HG03432 (cell line): Measurements from ENCODE around the gene CATSPER3.

Source experiments
- ATAC-seq: cut with Tn5 transposase; IDR thresholded peaks from one replicate; pipeline ENCODE4 v1.9.1; 2021; ENCODE audit warnings: mild to moderate bottlenecking, moderate library complexity; ENCODE audit not compliant: unreplicated experiment

Gene CATSPER3

DNA sequence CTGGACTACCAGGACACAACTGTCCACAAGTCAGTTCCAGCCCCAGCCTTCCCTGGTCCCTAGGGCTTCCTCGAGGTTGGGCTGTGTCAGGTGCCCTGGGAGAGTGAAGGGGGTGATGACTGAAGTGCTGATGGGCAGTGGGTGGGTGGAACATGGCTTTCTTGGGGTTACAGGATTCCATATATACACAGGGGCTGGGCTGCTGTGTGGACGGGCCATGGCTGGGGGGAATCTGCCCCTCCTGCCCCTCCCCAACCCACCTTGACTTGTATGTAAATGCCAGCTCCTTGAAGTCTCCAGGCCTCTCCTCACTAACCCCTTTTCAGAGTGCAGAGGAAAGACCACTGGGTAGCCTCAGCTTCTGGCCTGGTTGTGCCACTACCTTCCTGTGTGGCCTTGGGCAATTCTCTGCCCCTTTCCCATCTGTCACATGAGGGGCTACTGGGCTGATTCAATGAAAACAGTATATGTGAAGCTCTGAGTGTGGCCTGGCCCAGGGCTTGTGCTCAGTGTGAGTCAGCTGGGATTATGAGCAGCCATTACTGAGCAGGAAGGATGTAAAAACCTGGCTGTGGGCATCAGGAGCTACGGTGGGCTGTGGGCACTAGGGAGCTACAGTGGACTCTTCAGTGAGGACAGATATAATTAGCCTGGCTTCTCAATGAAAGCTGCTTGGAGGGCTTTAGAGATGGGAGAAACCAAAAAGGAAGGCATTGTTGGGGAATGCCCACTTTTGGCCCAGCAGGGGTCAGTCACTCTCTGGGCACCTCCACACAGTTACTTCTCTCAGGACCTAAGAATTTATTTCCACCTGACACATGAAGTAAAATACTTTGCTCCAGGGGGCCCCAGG is 43.0 kb downstream of the CATSPER3 start:
- ATAC-seq: no peak

DNA sequence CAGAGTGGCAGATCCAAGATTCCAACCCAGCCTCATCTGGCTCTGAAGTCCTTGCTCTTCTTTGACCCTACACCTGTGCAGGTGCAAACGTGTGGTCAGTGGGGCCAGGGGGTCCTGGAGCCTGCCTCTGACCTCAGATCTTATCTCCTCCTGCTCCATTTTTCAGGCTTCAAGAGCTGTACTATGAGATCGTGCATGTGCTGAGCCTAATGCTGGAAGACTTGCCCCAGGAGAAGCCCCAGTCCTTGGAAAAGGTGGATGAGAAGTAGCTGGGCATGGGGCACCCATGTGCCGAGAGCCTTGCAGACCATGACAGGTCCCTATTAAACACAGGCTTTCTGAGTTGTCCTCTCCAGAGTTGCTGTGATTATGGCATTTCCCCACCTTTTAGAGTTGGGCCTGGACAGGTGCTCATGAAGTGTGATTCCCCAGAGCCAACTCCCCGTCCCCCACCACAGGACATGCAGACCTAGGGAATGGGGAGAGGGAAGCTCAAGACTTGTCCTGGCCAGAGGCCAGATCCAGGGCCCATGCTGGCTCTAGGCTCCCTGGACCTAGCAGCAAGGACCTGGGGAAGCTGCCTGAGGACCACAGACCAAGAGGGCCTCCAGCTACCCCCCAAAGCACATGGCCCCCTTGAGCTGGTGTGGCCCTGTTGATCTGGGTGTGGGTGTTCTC is 43.8 kb downstream of the CATSPER3 start:
- no peak for ATAC-seq

DNA sequence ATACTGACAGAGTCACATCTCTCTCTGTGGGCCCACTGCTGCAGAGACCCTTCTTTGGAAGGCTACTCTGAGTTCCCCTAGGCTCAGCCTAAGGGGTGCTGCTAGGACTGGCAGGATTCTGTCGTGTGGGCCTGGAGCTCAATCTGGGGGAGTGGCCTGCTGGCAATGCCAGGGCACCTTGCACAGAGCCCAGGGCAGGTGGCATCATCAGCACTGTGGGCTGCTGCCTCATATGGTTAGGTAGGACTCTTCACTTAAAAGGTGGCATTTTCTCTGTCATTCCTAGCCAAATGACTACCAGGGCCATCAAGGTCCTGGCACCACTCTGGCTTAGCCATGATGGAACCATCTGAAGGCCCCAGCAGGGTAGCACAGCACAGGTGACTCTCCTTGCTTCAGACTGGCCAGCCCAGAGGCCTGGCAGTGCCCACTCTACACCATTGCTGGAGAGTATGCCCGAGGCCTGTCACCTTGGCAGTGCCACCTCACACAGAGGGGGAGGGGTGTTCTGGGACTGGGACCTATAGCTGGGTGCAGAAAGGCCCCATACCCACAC is 44.4 kb downstream of the CATSPER3 start:
- no peak for ATAC-seq

DNA sequence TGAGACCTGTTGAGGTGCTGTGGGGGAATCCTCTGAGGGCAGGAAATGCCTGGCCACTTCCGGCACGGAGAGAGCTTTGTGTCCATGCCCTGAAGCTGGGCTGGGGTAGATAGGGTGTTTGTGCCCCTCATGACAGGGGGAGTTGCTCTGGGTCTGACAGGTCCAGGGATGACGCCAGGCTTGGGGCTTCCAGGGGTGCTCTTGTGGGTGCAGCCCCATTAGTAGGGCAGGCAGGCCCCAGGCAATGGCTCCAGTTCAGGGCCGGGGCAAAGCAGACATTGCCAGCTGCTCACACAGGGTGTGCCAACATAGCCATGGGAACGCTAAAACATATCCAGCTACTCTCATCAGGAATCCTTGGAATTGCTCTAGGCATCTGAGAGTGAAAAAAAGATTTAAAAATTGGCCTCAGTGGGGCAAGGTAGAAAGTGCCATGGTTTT is 45.3 kb downstream of the CATSPER3 start:
- ATAC-seq: no peak

DNA sequence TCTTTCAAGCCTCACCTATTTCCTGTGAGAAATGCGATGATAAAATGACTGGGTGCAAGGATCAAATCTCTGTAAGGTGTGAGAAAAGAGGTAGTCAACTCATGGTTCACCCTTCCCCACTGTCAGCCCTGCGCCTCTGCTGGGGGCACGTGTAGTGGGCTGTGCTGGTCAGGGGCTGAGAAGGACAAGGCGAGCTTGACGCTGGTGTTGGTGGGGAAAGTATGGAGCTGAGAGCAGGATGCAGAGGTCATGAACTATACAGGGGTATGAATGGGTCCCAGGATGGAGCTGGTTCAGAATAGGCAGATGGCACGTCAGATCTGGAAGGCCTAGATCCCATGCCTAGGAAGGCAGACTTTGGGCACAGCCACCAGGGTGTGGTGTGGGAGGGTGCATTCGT is 45.7 kb downstream of the CATSPER3 start:
- no peak for ATAC-seq

DNA sequence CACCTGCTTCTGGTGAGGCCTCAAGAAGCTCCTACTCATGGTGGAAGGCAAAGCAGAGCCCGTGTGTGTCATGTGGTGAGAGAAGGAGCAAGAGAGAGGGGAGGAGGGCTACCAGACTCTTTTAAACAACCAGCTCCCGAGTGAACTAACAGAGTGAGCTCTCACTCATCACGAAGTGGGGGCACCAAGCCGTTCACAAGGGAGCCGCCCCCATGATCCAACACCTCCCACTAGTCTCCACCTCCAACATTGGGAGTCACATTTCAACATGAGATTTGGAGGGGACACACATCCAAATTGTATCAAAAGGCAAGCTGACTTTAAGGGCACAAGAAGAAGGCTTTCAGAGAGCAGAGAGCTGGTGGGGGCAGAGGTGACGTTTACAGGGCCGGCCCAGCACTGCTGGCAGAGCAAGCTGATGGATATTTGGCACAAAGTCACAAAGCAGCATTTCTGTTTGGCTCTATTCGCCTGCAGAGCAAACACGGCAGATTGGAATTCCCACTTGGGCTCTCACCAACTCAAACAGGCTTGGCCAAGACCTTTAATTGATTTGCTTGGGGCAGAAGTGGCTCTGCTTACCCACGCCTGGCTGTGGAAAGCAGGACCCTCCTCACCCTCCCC is 46.4 kb downstream of the CATSPER3 start:
- ATAC-seq: no peak

DNA sequence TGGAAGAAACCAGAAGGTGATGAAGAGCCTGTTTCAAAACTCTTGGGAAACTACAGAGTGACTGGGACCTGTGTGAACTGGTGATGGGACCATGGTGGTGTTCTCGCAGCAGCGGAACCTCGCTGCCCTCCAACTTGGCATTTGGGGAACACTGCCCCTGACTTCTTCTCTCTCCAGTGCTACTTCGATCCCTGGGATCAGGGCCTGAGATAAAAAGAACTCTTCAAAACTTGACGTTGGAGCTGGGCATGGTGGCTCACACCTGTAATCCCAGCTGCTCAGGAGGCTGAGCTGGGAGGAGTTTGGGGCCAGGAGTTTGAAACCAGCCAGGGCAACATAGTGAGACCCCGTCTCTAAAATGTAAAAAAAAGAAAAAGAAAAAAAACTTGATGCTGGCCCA is 48.2 kb downstream of the CATSPER3 start:
- no peak for ATAC-seq

DNA sequence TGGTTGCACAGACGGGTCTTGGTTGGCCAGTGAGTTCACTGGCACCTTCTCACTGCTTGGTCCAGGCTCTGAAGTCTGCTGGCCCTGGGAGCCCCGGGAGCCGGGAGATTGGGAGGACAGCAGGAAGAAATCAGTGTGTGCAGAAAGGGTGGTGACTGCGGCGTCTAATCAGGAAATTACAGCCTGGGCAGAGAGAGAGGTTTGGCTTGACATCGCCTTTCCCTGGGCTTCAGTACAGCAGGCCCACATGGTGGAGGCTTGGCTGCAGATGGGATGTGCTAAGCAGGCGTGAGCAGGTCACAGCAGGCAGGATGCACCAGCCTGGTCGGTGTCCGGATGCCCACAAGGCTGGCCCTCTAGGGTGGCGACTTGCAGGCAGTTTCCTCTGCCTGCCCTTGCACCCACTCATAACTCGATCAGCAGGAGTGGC is 49.2 kb downstream of the CATSPER3 start:
- no peak for ATAC-seq

DNA sequence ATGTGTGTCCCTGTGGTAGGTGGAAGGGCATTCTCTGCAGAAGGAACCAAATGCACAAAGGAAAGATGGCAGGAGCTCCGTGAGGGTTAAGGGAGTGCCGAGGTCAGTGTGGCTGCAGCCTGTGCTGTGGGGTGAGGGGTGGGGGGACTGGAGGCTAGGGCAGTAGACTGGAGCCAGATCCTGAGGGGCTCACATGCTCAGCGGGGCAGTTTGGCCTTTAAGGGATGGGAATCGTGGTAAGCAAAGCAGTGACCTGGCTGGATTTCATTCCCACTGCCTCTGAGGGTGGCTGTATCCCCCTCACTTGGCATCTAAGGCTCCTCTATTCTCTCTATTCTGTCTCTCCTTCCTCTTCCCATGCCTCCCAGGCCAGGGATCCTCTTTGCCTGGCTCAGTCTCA is 50.8 kb downstream of the CATSPER3 start:
- ATAC-seq: no peak

DNA sequence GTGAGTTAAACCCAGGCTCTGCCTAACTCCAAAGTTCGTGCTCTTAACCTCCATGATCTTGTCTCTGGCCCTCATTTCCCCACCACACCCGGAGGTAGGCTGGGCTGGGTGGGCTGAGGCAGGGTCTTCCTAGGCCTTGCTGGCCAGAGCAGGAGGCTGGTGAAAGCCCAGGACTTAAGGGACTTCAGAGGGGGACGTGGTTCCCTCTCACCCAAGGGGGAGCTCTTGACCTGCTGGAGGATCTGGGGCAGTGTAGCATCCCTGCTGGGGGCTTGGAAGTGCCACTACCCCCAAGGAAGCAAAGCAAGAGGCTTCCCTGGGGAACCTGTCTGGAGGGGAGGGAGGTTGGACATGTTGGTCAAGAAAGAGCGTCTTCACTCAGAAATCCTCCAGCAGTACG is 51.6 kb downstream of the CATSPER3 start:
- no peak for ATAC-seq

DNA sequence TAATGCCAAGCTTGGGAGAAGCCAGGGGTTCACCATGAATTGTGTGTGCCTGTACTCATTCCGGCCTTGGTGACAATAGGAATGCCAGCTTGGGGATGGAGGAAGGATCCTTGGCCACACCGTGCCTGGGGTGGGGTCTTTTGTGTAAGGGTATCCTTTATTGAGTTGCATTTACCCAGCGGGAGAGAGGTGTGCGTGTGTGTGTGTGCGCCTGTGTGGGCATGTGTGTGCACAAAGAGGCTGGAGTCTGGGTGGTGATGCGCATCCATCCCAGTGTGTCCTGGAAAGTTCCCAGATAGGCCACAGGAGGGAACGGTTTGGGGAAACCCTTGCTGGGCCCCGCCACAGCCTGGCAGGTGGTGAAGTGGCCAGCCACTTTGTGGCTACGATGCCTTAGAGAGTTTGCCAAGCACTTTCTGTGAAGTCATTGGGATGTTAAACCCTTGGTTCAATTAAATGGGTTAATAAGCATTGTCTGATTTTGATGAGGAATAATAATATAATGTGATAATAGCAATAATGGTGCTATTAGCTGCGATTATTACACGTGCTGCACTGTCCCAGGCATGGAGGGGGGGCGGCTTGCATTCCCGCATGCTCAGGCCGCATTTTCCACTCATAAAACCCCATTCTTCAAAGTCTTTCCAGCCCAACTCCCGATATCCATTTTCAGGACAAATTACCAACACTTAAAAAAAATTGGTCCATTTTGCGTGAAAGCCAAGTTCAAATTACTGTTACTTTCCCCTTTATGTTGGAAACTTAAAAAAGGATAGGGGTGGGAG is 52.6 kb downstream of the CATSPER3 start:
- no peak for ATAC-seq

DNA sequence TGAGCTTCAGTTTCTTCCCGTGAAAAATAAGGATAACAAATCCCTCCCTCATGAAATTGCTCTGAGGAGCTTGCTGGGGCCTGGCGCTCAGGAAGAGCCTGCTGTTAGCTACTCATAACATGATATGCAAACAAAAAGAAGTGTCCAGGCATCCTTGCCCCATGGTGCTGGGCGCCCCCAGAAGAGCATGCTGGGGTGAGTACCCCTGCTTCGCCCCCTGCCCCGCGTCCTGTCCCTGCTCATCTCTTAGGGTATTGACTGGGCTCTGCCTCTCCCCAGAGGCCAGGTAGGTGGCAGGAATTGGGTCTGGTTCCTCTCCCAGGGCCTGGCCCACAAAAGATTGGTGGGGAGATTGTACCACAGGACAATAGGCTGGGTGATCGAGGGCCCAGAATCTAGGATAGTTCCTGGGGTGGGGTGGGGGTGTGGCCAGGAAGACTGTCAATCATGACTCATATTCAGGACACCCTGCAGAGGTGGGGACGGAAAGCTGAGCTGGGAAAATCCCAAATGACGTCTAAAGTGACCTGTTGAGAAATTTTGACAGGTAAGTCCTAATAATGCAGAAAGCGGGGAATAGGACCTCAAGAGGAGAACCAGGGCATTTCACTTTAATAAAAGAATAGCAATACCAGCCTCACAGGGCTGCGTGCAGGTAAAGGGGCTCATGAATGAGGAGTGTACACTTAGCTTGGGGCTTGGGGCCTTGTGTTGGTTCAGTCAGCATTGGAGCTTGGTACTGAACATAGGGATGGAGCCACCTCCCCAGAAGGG is 57.4 kb downstream of the CATSPER3 start:
- ATAC-seq: no peak

DNA sequence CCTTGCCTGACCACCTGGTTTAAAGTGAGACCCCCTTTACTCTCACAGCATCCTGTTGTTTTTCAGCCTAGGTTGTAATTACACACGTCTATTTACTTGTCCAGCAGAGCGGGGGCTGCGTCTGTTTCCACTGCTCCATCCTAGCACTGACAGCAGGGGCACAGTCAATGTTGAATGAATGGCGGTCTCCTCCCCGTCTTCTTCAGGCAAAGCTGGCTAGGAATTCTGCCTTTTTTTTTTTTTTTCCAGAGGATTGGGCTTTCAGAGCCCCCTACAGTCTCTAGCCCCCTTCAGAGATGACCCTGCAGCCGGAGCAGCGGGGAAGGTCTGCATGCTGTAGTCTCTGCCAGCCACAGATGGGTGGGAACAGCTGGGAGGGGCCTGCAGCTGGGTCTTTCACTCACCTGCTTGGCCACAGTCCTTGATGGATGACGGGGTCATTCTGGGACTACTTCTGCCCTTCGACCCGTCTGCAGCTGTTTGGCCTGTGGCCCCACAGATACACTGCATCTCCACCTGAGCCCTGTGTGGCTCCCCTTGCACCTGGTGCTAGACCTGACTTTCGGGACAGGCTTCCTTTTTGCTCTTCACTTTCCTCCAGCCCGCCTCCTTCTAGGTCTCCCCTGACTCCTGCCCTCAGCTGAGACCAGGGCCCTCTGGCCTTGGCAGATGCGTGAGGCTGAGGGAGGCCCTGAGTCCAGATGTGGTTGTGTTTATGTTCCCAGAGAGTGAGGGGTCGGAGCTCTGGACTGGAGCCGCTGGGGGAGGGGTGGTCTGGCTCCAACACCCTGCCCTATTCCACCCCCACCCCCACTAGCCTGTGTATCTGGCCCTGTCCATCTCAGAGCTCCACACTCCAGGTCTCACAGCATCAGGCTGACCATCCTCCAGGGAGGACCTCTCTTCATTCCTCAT is 58.3 kb downstream of the CATSPER3 start:
- ATAC-seq: no peak

DNA sequence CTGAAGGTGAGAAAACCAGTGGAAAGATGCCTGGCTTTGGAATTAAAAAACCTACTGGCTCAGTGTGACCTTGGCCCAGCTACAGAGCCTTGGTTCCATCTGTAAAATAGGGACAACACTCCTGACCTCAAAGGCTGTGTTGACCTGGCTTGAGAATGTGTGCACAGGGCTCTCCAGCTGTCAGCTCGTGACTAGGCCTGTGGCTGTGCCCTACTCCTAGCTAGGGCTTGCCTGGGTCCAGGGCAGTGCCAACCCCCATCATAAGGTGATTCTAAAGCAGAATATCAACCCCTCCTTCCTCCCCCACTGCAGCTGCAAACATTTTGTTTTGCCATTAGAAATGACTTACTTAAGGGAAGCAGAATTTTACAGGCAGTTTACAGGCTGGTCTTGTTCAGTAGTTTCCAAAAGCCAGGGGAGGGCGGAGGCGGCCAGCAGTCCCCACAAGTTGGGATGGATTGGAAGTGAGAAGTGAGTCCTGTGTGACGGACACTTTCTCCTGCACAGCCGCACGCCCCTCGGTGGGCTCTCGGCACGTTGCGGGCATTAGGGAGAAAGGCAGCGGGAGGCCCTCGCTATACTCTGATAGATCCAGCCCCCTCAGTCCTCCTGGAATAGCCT is 59.0 kb downstream of the CATSPER3 start:
- ATAC-seq: no peak

DNA sequence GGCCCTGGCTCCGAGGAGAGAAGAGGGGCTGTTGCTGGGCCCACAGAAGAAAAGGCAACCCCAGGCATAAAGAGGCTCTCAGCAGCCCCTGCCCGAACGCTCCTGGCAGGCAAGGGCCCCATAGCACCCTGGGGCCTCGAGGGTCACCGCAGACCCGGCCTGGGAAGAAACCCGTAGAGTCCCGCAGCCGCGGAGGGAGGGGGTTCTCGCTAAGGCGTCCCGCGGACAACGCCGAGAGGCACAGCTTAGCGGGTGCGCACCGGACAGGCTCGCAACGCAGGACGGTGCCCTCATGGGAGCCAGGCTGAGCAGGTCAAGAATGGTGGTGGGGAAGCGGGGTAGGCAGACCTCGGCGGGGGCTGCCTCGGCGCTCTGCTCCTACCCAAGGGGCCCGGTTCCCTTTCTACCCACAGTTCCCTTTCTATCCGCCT is 59.6 kb downstream of the CATSPER3 start:
- ATAC-seq: no peak

DNA sequence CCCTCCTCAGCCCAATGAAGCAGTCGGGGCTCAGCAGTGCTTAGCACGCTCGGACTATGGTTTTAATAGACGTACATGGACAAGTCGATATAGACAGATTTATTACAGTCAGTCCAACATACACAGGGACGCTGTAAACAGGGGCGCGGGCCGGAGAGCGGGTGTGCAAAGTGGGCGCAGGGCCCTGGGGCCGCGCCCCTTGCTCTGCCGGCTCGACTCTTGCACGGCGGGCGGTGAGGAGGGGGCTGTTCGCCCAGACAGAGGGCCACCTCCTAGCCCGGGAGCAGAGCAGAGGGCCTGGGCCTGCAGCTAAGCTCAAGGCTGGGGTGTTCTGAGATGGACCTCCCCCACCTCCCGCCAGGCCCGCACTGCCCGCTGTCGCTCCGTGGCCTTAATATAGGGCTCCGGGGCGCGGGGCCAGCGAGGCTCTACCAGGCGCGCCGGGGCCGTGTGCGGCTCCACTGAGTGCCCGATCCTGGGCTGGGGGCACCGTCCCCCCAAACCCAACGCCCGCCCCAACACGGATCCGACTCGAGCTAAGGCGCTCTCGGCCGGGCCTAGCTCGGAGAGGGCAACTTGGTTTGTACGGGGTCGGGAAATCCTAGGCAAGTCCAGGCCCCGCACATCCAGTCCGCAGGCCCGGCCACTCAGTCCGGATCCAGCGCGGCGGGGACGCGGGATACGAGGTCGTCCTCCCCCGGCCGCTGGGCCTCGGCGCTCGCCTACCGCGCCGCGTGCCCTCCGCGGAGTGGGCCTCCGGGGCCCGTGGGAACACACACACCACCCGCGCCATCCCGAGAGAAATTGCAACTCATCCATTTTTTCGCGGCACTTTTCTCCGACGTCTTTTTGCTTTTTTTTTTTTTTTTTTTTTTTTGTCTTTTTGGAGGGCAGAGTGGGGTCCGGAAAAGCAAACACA is 60.2 kb downstream of the CATSPER3 start:
- ATAC-seq: no peak

DNA sequence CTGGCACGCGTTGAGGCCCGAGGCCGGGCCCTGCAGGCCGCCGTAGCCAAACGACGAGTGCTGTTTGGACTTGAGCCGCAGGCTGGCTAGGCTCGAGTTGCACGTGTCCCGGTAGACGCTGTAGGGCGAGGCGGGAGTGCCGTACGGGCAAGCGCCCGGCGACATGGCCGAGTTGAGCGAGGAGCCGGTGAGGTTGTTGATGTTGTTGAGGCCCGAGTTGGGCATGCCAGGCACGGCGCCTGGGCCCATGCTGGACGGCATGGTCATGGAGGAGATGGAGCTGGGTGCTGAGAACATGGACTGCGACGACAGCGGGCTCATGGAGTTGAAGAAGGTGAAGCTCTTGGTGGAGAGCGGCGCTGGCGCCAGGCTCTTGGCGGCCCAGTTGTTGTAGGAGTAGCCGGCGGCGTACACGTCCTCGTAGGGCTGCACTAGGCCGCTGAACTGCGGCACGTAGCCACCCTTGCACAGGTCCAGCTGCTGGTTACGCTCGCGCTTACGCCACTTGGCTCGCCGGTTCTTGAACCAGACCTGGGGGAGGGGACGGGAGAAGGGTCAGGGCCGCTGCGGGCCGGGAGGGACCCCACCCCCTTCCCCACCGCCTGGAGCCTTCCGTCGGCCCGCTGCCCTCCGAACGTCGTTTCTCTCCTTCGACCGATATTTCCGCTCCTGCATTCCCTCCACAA is 61.2 kb downstream of the CATSPER3 start:
- ATAC-seq: no peak
